HFF-Myc (cell line): ENCODE results near the gene CFH.
"Not testable (repeated sequence)": the region's sequence is repeated elsewhere in the genome, so short reads cannot be mapped to it uniquely, and the experiment has no call there.

Experiments
- DNase-seq: peaks from one replicate; pipeline ENCODE4 v3.0.0-alpha.2; 2011; ENCODE audit warnings: low read depth; ENCODE audit errors: extremely low read depth
- H3K4me3 ChIP-seq: replicated peaks from 2 replicates; pipeline ENCODE4 v1.5.1; 2011; ENCODE audit warnings: low read depth, mild to moderate bottlenecking, control low read depth, low read length
- CTCF ChIP-seq: IDR thresholded peaks from 2 replicates; pipeline ENCODE4 v1.5.1; 2012; ENCODE audit warnings: mild to moderate bottlenecking, low read depth, low read length, control low read depth; ENCODE audit errors: missing control alignments

CFH gene

GRCh38 chr1:196734006-196734405 lies 82.2 kb downstream of the CFH start:
- TF ChIP-seq CTCF: no peak
- no peak overlapping the region for H3K4me3 ChIP-seq
- DNase-seq: no peak

DNA sequence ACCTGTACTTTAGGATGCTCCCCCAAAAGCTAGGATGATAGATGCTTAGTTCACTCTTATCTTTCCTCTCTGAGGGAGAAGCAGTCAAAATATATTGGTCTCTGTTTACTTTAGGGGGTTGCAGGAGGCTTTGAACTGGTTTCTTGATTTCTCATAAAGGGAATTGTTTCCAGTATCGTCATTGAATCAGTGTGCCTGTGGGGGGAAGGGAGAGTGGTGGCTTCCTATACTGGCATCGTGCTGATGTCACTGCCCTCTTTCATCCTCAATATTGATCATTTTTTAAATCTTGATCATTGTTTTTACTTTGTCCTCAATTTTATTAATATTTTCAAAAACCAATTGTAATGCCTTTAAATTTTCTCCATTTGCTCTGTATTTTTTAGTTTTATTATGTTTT lies 82.6 kb downstream of the CFH start:
- no peak for TF ChIP-seq CTCF
- no peak for DNase-seq
- H3K4me3 ChIP-seq: no peak overlapping the region

GRCh38 chr1:196738730-196739129 lies 86.9 kb downstream of the CFH start:
- H3K4me3 ChIP-seq: no peak overlapping the region
- DNase-seq: no peak
- TF ChIP-seq CTCF: no peak

- H3K4me3 ChIP-seq, DNase-seq: not testable (repeated sequence)
- peak; percentile 18 for TF ChIP-seq CTCF
Observed at GRCh38 chr1:196743244-196743643, 91.4 kb downstream of the CFH start.

GRCh38 chr1:196765019-196765740 lies 113.3 kb downstream of the CFH start:
- H3K4me3 ChIP-seq, DNase-seq: not testable (repeated sequence)

GRCh38 chr1:196769823-196770222 lies 118.0 kb downstream of the CFH start:
- H3K4me3 ChIP-seq, DNase-seq: not testable (repeated sequence)

GRCh38 chr1:196773713-196774112 lies 121.9 kb downstream of the CFH start:
- H3K4me3 ChIP-seq: no peak overlapping the region
- no peak for TF ChIP-seq CTCF
- no peak for DNase-seq

GRCh38 chr1:196774175-196774574 lies 122.3 kb downstream of the CFH start:
- H3K4me3 ChIP-seq: no peak overlapping the region
- DNase-seq: no peak

More at GRCh38 chr1:196774175-196774574, 122.3 kb downstream of the CFH start:
- no peak for TF ChIP-seq CTCF
